Activated CD8-positive, alpha-beta T cell treated with anti-CD3 and anti-CD28 coated beads, Interleukin-2, amount 10 ng/mL, durations not matched to agents 7 days and 5 days (primary cell): ENCODE results near the gene KLHL9. TPM values are rescaled to one million over a fixed set of nuclear protein-coding genes. Genes with fewer than 3 reads are reported as not detected.
A peak's percentile ranks its signal among the peaks of the same experiment; 100 is the strongest.

Experiments
- ATAC-seq: fragments of 150-1000 bp; cut with Tn5 transposase; one replicate; pipeline ENCODE4 v1.10.0; 2021; ENCODE audit warnings: moderate library complexity
- CTCF ChIA-PET: fragments of 350-600 bp; sonication (Branson Sonifier 250); formaldehyde crosslinking; loops from one replicate; lab custom pipeline; 2021; ENCODE audit warnings: antibody characterized with exemption; lab: Charles Lee
- POLR2A ChIA-PET: fragments of 350-600 bp; sonication (Branson Sonifier 250); formaldehyde crosslinking; loops from one replicate; lab custom pipeline; 2021; ENCODE audit warnings: antibody characterized with exemption; lab: Charles Lee
- DNase-seq: peaks from one replicate; pipeline ENCODE4 v3.0.0-alpha.2; 2020
- H3K27ac Mint-ChIP-seq: one replicate; pipeline ENCODE4 v1.8.0; 2021; ENCODE audit warnings: mild to moderate bottlenecking, mixed read lengths
- H3K27me3 Mint-ChIP-seq: one replicate; pipeline ENCODE4 v1.8.0; 2021; ENCODE audit warnings: low read depth, mixed read lengths
- H3K36me3 Mint-ChIP-seq: one replicate; pipeline ENCODE4 v1.8.0; 2021; ENCODE audit warnings: low read depth, mixed read lengths
- H3K4me1 Mint-ChIP-seq: one replicate; pipeline ENCODE4 v1.8.0; 2021; ENCODE audit warnings: low read depth, mixed read lengths
- H3K4me3 Mint-ChIP-seq: one replicate; pipeline ENCODE4 v1.8.0; 2021; ENCODE audit warnings: mild to moderate bottlenecking, mixed read lengths
- H3K9me3 Mint-ChIP-seq: one replicate; pipeline ENCODE4 v1.8.0; 2022; ENCODE audit warnings: mixed read lengths; ENCODE audit not compliant: insufficient read depth
- total RNA-seq, 2 experiments: library from RNA; stranded (reverse); gene quantifications; one replicate each; pipeline ENCODE4 v1.2.3, GENCODE V29; 2021

The KLHL9 gene
- total RNA-seq, 2 experiments from 2014 or later: 17.9 to 18.8 TPM

- POLR2A ChIA-PET: no interaction called here
- Mint-ChIP-seq H3K27ac (no peak overlapping the region), H3K4me1 (peaks cover 6% of the 10 kb centered on the region), H3K27me3 (peaks cover 18% of the 10 kb centered on the region), H3K4me3 (no peak overlapping the region), H3K9me3 (no peaks in the 10 kb centered on the region), H3K36me3 (no peaks in the 10 kb centered on the region)
- CTCF ChIA-PET: interaction anchor here (0.9 to 3.0 kb wide), 3 partner anchors 11 to 55 kb away, joined by 4 to 11 read pairs (median 4); no protein-coding TSS in a partner anchor
- ATAC-seq (no peak), DNase-seq (no peak)
These were observed 5.5 kb upstream of the KLHL9 start for GRCh38 chr9:21340735-21341134.

- Mint-ChIP-seq H3K4me3 (peak overlapping the region; percentile 54), H3K27ac (no peak overlapping the region), H3K9me3 (no peaks in the 10 kb centered on the region), H3K27me3 (peaks cover 13% of the 10 kb centered on the region), H3K4me1 (peaks cover 35% of the 10 kb centered on the region), H3K36me3 (peaks cover 28% of the 10 kb centered on the region)
- ATAC-seq (no peak), DNase-seq (no peak)
- CTCF ChIA-PET: interaction anchor here (0.8 to 2.9 kb wide), 4 partner anchors 10 to 477 kb away, joined by 3 to 21 read pairs (median 4); no protein-coding TSS in a partner anchor
- POLR2A ChIA-PET: no interaction called here
These were observed 1.3 kb upstream of the KLHL9 start for GRCh38 chr9:21336457-21336856.

GRCh38 chr9:21333226-21333625, 2.0 kb downstream of the KLHL9 start:
- CTCF ChIA-PET: interaction anchor here (1.0 to 8.2 kb wide), 4 partner anchors 46 to 226 kb away, joined by 3 to 123 read pairs (median 4); no protein-coding TSS in a partner anchor
- H3K4me1 Mint-ChIP-seq: peaks cover 49% of the 10 kb centered on the region
- POLR2A ChIA-PET: interaction anchor here (2.7 kb wide), 1 partner anchor 24 kb away, joined by 15 read pairs; no protein-coding TSS in a partner anchor
- ATAC-seq: no peak
- peak overlapping the region; percentile 61 for H3K27ac Mint-ChIP-seq
- no peak for DNase-seq
- peaks cover 43% of the 10 kb centered on the region for H3K36me3 Mint-ChIP-seq
- H3K27me3 Mint-ChIP-seq: peaks cover 3% of the 10 kb centered on the region
- no peaks in the 10 kb centered on the region for H3K9me3 Mint-ChIP-seq
- H3K4me3 Mint-ChIP-seq: peak overlapping the region; percentile 89

DNA sequence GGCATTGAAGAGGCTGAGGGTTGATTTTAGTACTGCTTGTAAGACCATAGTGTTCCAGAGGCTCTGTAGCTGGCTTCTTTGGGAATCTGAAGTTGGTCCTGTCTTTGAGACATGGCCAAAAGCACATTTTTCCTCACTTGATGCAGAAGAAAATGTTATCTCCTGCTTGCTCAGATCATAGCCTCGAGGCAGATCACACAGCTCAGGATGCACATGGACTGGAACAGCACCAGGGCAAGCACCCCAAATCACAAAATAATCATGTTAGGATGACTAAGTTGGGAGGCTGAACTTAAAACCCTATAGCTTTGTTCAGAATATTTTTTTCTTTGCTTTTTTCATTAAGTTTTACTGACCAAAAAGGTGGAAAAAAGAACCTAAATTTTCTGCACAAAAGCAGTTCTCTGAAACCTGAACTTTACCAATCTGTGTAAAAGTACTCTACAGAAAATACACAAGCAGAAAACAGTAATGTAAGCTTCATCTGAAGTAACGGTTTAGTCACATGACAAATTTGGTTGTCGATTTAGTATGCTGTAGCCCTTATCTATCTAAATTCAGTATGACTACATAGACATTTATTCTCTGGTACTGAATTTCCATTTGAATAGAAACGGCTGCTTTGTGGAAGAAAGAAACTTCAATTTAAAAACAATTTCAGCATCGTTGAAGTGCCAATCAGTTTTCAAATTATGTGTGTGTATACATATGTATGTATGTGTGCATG, 3.4 kb downstream of the KLHL9 start:
- no peak overlapping the region for H3K27ac Mint-ChIP-seq
- ChIA-PET POLR2A (no interaction called here), CTCF (interaction anchor here (1.0 to 8.2 kb wide), 4 partner anchors 13 to 137 kb away, joined by 3 to 123 read pairs (median 4); no protein-coding TSS in a partner anchor)
- peaks cover 57% of the 10 kb centered on the region for H3K4me1 Mint-ChIP-seq
- DNase-seq: no peak
- no peaks in the 10 kb centered on the region for H3K9me3 Mint-ChIP-seq
- peaks cover 48% of the 10 kb centered on the region for H3K36me3 Mint-ChIP-seq
- peak overlapping the region; percentile 28 for H3K4me3 Mint-ChIP-seq
- H3K27me3 Mint-ChIP-seq: no peaks in the 10 kb centered on the region
- ATAC-seq: no peak

DNA sequence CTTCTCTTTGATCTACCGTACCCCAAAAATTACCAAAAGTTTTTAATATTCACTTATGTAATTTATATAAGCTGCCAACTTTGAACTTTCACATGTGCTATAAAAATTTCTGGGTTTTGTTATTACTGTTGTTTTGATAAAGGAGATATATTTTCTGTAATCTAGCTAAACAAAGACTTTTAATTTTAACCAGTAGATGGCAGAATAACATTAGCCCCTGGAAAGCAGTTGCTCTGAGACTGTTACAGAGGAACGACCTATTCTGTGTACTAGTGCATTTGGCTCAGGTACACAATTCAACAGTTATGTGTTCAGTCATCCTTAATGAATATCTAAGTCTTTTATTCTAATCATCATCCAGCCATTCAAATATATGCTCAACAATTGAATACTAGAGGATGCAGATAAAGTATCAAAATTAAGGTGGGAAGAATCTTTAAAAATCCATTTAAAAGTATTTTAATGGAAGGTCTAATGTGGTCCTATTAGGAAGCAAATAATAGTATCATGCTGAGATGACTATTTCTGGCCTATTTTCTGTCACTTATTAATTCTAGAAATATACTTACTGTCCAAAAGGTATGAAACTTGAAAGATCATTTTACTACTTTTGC, 8.6 kb downstream of the KLHL9 start:
- Mint-ChIP-seq H3K9me3 (no peaks in the 10 kb centered on the region), H3K36me3 (peaks cover 56% of the 10 kb centered on the region), H3K27ac (no peak overlapping the region), H3K27me3 (no peaks in the 10 kb centered on the region), H3K4me3 (no peak overlapping the region), H3K4me1 (peaks cover 37% of the 10 kb centered on the region)
- ChIA-PET CTCF (interaction anchor here (0.6 to 6.5 kb wide), 41 partner anchors 8 to 462 kb away, joined by 3 to 71 read pairs (median 5); partner anchors contain the start of gene KLHL9), POLR2A (no interaction called here)
- ATAC-seq: peak; percentile 80
- no peak for DNase-seq

DNA sequence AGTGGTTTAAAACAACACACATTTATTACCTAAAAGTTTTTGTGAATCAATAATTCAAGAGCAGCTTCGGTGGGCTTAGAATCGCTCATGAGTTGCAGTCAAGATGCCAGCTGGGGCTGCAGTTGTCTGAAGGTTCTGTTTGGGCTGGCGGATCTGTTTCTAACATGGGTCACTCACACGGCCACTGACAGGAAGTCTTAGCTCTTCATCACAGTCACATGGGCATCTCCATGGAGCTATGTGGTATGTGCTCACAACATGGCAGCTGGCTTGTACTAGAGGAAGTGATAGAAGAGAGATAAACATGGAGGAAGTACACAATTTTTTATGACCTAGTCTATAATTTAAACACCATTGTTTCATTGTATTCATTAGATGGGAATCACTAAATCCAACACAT, 11.2 kb downstream of the KLHL9 start:
- H3K4me1 Mint-ChIP-seq: peaks cover 22% of the 10 kb centered on the region
- ChIA-PET POLR2A (no interaction called here), CTCF (interaction anchor here (0.8 to 6.5 kb wide), 8 partner anchors 8 to 170 kb away, joined by 3 to 71 read pairs (median 8); no protein-coding TSS in a partner anchor)
- H3K9me3 Mint-ChIP-seq: no peaks in the 10 kb centered on the region
- no peak overlapping the region for H3K27ac Mint-ChIP-seq
- H3K36me3 Mint-ChIP-seq: peaks cover 47% of the 10 kb centered on the region
- H3K4me3 Mint-ChIP-seq: no peak overlapping the region
- ATAC-seq (no peak), DNase-seq (no peak)
- no peaks in the 10 kb centered on the region for H3K27me3 Mint-ChIP-seq

DNA sequence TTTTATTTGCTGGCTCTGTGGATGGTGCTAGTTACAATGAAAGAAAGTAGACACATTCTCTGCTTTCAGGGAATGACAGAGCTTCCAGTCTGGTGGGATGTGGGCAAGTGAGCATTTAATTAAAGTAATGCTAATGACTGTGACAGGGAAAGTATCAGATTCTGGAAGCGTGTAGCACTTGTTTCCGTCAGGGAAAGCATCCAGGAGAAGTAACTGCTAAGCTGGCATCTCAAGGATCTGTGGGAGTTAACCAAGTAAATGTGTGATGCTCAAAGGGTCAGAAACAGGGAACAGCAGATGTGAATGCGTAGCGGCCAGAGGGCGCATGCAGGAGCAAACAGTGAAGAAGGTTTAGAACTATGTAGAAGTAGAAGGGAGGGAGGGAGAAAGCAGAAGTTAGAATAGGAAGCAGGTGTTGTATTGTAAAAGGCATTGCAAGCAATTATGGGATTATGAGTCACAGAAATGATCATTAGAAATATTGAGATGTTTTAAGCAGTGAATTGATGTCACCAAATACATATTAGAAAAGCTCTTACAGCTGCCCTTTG, 12.2 kb downstream of the KLHL9 start:
- H3K27ac Mint-ChIP-seq: no peak overlapping the region
- no peaks in the 10 kb centered on the region for H3K9me3 Mint-ChIP-seq
- peaks cover 24% of the 10 kb centered on the region for H3K4me1 Mint-ChIP-seq
- DNase-seq (no peak), ATAC-seq (no peak)
- CTCF ChIA-PET: interaction anchor here (0.7 to 6.5 kb wide), 9 partner anchors 7 to 1417 kb away, joined by 3 to 71 read pairs (median 5); no protein-coding TSS in a partner anchor
- H3K36me3 Mint-ChIP-seq: peaks cover 46% of the 10 kb centered on the region
- no peaks in the 10 kb centered on the region for H3K27me3 Mint-ChIP-seq
- no peak overlapping the region for H3K4me3 Mint-ChIP-seq
- POLR2A ChIA-PET: no interaction called here

DNA sequence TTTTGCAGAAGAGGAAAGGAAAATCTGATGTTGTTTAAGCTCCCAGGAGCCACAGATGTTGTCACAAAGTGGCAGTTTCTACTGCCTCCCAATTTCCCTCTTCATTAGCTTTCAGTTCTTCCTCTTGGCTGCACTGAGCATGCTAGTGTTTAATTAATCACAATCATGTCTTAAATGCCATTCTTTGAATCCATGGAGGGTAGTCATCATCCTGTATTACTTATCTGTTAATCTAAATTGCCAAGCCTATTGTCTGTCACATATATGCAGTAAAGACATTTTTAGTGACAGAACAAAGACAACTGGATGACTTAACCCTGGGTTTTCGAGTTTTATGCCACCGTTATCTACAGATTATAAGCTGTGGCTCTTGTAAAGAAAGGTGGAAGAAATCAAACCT, 14.7 kb downstream of the KLHL9 start:
- H3K9me3 Mint-ChIP-seq: no peaks in the 10 kb centered on the region
- H3K27ac Mint-ChIP-seq: no peak overlapping the region
- no peaks in the 10 kb centered on the region for H3K27me3 Mint-ChIP-seq
- ATAC-seq: no peak
- DNase-seq: no peak
- peaks cover 9% of the 10 kb centered on the region for H3K4me1 Mint-ChIP-seq
- H3K4me3 Mint-ChIP-seq: no peak overlapping the region
- ChIA-PET CTCF (interaction anchor here (1.0 to 2.8 kb wide), 9 partner anchors 7 to 239 kb away, joined by 3 to 22 read pairs (median 4); no protein-coding TSS in a partner anchor), POLR2A (no interaction called here)
- H3K36me3 Mint-ChIP-seq: peaks cover 33% of the 10 kb centered on the region

DNA sequence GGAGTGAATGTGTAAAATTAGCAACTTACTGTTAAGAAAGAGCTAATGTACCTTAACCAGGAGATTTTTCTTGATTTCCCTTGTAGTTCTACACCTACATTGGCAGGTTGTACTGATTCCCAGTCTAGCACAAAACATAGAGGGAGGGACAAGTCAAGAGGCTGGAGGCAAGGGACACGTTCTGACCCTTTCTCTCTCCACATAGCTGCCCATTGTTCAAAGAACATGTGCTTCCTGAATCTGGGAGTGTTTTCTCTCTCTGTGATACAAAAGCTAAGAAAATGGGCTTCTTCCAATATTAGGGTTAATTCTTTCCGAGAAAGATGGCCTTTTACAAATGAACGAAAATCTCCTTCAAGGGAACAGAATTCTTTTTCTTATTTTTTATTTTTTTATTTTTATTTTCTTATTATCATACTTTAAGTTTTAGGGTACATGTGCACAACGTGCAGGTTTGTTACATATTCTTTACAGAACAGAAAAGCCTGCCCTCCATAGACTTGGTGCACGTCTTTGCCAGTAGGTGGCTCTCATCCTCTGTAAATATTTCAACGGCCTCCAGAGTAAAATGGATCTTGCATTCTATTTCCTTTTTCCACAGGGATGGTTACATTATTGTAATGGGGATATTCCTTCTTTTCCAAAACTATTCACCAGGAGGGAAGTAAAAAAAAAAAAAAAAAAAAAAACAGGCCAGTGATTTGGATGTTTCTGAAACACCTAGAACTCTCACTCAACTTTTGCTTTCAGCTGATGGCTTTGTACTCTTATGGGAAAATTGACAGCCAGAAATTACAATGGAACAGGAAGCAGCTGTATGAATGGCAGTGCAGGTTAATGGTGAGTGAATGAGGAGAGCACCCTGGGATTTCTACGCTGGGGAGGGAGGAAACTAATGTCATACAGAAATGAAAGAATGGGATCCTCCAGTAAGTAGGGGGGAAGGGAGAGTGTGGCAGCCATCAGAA, 17.0 kb downstream of the KLHL9 start:
- POLR2A ChIA-PET: no interaction called here
- Mint-ChIP-seq H3K4me1 (peaks cover 1% of the 10 kb centered on the region), H3K27ac (no peak overlapping the region), H3K36me3 (peaks cover 16% of the 10 kb centered on the region), H3K27me3 (no peaks in the 10 kb centered on the region), H3K4me3 (no peak overlapping the region), H3K9me3 (no peaks in the 10 kb centered on the region)
- CTCF ChIA-PET: interaction anchor here (0.8 to 3.9 kb wide), 19 partner anchors 8 to 470 kb away, joined by 3 to 22 read pairs (median 4); no protein-coding TSS in a partner anchor
- DNase-seq (peak; percentile 57), ATAC-seq (peak; percentile 74)

- Mint-ChIP-seq H3K9me3 (no peaks in the 10 kb centered on the region), H3K27ac (no peak overlapping the region), H3K4me3 (no peak overlapping the region), H3K27me3 (no peaks in the 10 kb centered on the region), H3K36me3 (peaks cover 6% of the 10 kb centered on the region), H3K4me1 (peaks cover 1% of the 10 kb centered on the region)
- ATAC-seq: no peak
- ChIA-PET CTCF (interaction anchor here (1.1 to 3.9 kb wide), 4 partner anchors 64 to 122 kb away, joined by 4 to 18 read pairs (median 8); no protein-coding TSS in a partner anchor), POLR2A (no interaction called here)
- DNase-seq: no peak
These were observed 18.3 kb downstream of the KLHL9 start for GRCh38 chr9:21316860-21317259.
